Loucy (cell line): ENCODE measurements around the gene GPR156.

ENCODE experiments used
- CTCF ChIP-seq: fragments of 200-600 bp; sonication (generic); conservative IDR thresholded peaks from 2 replicates; pipeline ENCODE4 v1.5.1; 2014; ENCODE audit warnings: mild to moderate bottlenecking, antibody characterized with exemption, low read length
- EZH2phosphoT487 ChIP-seq: fragments of 200-600 bp; IDR thresholded peaks from 2 replicates; pipeline ENCODE4 v1.6.1; 2018; ENCODE audit warnings: antibody characterized with exemption, mild to moderate bottlenecking, moderate library complexity, borderline replicate concordance

GRCh38 chr3:120196812-120197211 is 88.2 kb downstream of the GPR156 start:
- no peak for TF ChIP-seq CTCF
- TF ChIP-seq EZH2phosphoT487, result no peak
